ENCODE measurements around the gene MEX3A. TPM values are rescaled to one million over a fixed set of nuclear protein-coding genes. Genes with fewer than 3 reads are reported as not detected.
A peak's percentile ranks its signal among the peaks of the same experiment; 100 is the strongest.
"Not testable (repeated sequence)": the region's sequence is repeated elsewhere in the genome, so short reads cannot be mapped to it uniquely, and the experiment has no call there.

MEX3A gene
- total RNA-seq, 2 donors from 2014 or later, result 0.06 to 0.07 TPM

DNA sequence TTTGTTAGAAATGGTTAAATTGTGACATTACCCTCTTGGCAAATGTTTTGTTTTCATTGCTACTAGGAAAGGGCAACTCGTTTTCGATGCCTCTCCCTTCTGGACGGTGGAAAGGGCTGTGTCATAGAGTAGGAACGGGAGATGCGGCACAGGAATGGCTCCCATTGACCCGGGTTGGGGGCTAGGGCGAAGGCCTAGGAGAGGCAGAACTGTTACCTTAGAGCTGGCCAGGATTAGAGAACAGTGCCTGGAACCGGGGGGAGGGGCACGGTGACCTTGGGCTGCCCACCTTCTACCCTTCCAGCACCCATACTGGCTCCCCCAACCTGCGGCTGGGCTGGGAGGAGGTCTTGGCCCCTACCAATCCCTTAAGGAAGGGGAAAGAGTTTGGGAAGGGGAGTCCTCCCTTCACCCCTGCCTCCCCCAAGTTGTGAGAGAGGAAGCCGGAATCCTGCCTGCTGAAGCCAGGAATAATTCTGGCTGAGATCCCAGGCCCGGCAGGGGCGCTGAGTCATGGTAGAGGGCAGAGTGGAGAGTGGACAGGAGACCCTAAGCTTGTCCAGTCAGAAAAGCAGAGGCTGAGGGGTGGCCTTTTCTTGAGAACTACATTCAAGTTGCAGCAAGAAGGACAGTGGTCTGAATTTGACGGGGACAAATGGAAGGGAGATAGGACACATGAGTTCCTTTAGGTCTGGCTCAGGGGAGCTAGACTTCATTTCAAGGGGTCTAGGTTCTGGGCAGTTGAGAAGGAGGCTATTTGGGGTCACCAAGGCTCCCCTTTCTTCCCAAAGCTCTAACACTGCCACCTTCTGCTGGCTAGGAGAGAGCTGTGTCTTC, 40.5 kb upstream of the MEX3A start:
- Mint-ChIP-seq H3K4me1 (ENCODE audit: low read depth in 2 of 2) (peaks cover 35 to 40% of the 10 kb centered on the region in 2 donors), H3K27ac (peak overlapping the region in 1 of 2 donors; percentile 0), H3K36me3 (no peaks in the 10 kb centered on the region), H3K9me3 (no peaks in the 10 kb centered on the region), H3K27me3 (peaks cover 0 to 3% of the 10 kb centered on the region in 2 donors), H3K4me3 (no peak overlapping the region)
- ATAC-seq (no peak), DNase-seq (ENCODE audit: low spot score) (no peak)

DNA sequence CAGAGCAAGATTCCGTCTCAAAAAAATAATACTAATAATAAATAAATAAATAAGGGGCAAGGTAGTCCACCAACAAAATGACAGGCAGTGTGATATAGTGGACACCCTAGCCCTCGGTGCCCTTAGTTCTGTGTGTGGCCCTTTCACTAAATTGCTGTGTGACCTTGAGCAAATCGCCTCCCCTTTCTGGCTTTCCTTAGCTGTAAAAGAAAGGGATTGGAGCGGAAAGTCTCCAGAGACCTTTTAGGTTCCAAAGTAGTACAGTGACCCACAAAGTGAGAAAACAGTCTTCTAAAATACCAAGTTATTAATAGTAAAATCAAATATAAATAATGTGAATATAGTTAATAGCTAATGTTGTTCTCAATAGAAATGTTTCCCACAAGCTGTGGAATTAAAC, 39.8 kb upstream of the MEX3A start:
- no peak overlapping the region for H3K4me3 Mint-ChIP-seq
- no peaks in the 10 kb centered on the region for H3K36me3 Mint-ChIP-seq
- peaks cover 29 to 35% of the 10 kb centered on the region in 2 donors for H3K4me1 Mint-ChIP-seq (ENCODE audit: low read depth in 2 of 2)
- no peak overlapping the region for H3K27ac Mint-ChIP-seq
- H3K9me3 Mint-ChIP-seq, result no peaks in the 10 kb centered on the region
- no peak for DNase-seq (ENCODE audit: low spot score)
- H3K27me3 Mint-ChIP-seq, result peaks cover 0 to 3% of the 10 kb centered on the region in 2 donors
- ATAC-seq, result no peak

DNA sequence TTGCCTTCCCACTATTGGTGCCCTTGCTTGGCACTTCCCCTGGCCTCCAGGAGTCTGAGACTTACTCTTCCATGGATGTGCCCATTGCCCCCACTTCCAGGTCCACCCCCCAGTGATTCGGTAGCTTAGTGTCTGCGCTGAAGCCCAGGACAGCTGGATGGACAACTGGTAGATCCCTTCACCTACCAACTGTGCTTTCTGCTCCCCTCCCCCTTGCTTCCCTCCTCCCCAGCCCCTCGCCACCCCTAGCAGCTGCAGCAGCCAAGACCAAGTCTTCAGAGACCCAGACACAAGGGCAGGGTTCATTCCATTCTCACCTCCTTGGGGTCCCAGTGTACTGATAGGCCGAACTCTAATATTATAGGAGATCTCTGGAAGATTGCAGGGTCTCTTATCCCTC, 39.2 kb upstream of the MEX3A start:
- Mint-ChIP-seq H3K27me3 (peaks cover 3 to 5% of the 10 kb centered on the region in 2 donors), H3K9me3 (no peaks in the 10 kb centered on the region), H3K27ac (no peak overlapping the region), H3K4me1 (ENCODE audit: low read depth in 2 of 2) (peaks cover 27 to 32% of the 10 kb centered on the region in 2 donors), H3K36me3 (no peaks in the 10 kb centered on the region), H3K4me3 (no peak overlapping the region)
- DNase-seq (ENCODE audit: low spot score) (no peak), ATAC-seq (no peak)

DNA sequence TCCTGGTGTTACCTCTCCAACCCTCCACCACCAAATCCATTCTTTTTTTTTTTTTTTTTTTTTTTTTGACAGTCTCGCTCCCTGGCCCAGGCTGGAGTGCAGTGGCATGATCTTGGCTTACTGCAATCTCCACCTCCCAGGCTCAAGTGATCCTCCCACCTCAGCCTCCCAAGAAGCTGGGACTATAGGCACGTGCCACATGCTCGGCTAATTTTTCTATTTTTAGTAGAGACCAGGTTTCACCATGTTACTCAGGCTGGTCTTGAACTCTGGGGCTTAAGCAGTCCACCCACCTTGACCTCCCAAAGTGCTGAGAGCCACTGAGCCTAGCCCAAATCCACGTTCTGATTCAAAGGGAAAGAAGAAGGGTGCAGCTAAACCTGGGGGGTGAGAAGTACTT, 38.7 kb upstream of the MEX3A start:
- not testable (repeated sequence) for H3K4me3 Mint-ChIP-seq; H3K27ac Mint-ChIP-seq; H3K27me3 Mint-ChIP-seq; DNase-seq (ENCODE audit: low spot score); H3K9me3 Mint-ChIP-seq; ATAC-seq; H3K36me3 Mint-ChIP-seq
- peaks cover 27 to 32% of the 10 kb centered on the region in 2 donors for H3K4me1 Mint-ChIP-seq (ENCODE audit: low read depth in 2 of 2)

DNA sequence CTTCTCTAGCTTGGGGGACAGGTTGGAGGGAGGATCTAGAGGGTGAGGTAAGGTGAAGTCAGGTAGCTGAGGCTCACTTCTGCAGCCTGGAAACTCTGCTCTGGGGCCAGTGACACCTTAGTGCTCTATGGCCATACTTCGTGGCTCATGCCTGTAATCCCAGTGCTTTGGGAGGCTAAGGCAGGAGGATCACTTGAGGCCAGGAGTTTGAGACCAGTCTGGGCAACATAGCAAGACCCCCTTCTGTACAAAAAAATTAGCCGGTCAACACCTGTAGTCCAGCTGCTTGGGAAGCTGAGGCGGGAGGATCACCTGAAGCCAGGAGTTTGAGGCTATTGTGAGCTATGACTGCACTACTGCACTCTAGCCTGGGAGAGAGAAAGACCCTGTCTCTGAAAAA, 38.1 kb upstream of the MEX3A start:
- Mint-ChIP-seq H3K4me3 (no peak overlapping the region), H3K27ac (no peak overlapping the region), H3K27me3 (peaks cover 9 to 10% of the 10 kb centered on the region in 2 donors), H3K36me3 (no peaks in the 10 kb centered on the region), H3K4me1 (ENCODE audit: low read depth in 2 of 2) (peaks cover 29 to 36% of the 10 kb centered on the region in 2 donors), H3K9me3 (no peaks in the 10 kb centered on the region)
- no peak for DNase-seq (ENCODE audit: low spot score)
- ATAC-seq, result no peak

DNA sequence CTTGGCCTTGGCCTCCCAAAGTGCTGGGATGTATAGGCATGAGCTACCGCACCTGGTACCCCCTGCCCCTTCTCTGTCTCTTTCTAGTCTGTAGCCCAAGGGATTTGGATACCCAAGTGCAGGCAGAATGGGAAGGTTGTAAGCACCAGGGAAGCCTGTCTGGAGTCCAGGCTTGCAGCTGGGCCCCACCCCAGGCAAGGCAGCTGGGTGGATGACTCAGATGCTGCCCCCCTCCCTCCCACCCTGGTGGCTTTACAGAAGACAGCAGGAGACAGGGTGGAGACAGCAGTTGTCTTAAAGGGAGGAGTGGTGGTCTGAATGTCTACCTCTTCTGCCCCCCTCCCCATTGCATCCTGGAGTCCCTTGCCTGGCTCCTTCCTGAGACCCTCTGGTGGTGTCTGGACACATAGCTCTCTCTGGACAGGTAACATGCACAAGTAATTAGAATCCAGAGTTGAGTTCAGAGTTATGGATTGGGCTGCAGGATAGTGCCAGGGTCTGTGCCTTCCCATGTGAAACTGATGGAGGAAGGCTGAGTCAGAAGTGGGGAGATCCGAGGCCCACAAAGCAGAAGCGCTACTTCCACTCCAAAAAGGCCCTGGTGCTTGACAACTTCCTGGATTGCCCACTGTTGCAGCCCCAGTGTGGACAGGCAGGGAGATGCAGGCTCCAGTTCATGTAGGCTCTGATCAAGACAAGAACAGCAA, 37.4 kb upstream of the MEX3A start:
- H3K4me3 Mint-ChIP-seq, result no peak overlapping the region
- H3K9me3 Mint-ChIP-seq, result no peaks in the 10 kb centered on the region
- no peaks in the 10 kb centered on the region for H3K36me3 Mint-ChIP-seq
- H3K27me3 Mint-ChIP-seq, result peaks cover 13 to 15% of the 10 kb centered on the region in 2 donors
- ATAC-seq (no peak), DNase-seq (ENCODE audit: low spot score) (no peak)
- H3K27ac Mint-ChIP-seq, result no peak overlapping the region
- H3K4me1 Mint-ChIP-seq (ENCODE audit: low read depth in 2 of 2), result peaks cover 29 to 35% of the 10 kb centered on the region in 2 donors

DNA sequence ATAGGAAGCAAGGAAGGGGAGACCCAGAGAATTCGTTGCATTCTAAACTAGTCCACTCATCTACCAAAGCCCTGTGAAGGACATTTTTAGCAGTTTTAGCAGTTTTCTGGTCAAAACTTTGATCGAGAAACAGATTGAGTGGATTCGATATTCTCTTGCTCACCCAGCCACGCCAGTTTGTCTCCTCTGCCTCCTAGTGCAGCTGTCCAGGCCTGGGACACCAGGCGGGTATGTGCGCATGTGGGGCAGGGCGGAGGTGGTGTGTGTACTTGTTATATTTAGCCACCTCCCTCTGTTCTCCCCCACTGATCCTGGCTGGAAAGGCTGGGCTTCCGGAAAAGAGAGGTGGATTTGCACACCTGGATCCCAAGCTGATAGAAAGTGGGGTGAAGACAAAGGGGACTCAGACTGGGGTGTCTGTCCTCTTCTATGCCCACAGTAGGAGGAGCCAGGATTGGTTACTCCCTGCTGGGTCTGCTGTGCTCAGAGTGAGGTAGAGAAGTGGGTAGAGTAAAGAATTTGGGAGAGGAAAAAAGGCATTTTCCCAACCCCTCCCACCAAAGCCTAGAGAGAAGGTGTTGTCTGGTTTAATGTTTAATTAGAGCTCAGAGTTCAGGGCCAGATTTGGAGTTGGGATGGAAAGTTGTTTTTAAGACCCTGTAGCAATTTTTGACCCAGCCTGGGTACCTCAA, 36.1 kb upstream of the MEX3A start:
- DNase-seq (ENCODE audit: low spot score) (no peak), ATAC-seq (no peak)
- Mint-ChIP-seq H3K9me3 (no peaks in the 10 kb centered on the region), H3K27ac (no peak overlapping the region), H3K36me3 (no peaks in the 10 kb centered on the region), H3K4me1 (ENCODE audit: low read depth in 2 of 2) (peaks cover 28 to 42% of the 10 kb centered on the region in 2 donors), H3K27me3 (peaks cover 17 to 22% of the 10 kb centered on the region in 2 donors), H3K4me3 (no peak overlapping the region)

DNA sequence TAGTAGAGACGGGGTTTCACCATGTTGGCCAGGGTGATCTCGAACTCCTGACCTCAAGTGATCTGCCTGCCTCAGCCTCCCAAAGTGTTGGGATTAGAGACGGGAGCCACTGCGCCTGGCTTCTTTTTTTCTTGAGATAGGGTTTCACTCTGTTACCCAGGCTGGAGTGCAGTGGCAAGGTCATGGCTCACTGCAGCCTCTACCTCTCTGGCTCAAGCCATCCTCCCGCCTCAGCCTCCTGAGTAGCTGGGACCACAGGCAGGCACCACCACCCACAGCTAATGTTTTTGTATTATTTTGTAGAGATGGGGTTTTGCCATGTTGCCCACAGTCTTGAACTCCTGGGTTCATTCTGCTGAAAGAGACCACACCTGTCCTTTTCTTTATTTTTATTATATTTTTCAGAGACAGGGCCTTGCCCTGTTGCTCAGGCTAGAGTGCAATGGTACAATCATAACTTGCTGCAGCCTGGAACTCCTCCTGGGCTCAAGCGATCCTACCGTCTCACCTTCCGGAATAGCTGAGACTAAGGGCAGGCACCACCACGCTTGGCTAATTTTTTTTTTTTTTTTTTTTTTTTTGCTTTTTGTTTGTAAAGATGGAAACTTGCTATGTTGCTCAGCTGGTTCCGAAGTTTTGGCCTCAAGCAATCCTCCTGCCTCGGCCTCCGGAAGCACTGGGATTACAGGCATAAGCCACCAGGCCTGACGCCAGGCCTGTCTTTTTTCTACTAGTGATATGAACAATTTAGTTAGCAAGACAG, 35.3 kb upstream of the MEX3A start:
- Mint-ChIP-seq H3K27ac (no peak overlapping the region), H3K36me3 (no peaks in the 10 kb centered on the region), H3K27me3 (peaks cover 17 to 29% of the 10 kb centered on the region in 2 donors), H3K4me3 (no peak overlapping the region), H3K4me1 (ENCODE audit: low read depth in 2 of 2) (peaks cover 28 to 42% of the 10 kb centered on the region in 2 donors), H3K9me3 (no peaks in the 10 kb centered on the region)
- no peak for DNase-seq (ENCODE audit: low spot score)
- no peak for ATAC-seq

DNA sequence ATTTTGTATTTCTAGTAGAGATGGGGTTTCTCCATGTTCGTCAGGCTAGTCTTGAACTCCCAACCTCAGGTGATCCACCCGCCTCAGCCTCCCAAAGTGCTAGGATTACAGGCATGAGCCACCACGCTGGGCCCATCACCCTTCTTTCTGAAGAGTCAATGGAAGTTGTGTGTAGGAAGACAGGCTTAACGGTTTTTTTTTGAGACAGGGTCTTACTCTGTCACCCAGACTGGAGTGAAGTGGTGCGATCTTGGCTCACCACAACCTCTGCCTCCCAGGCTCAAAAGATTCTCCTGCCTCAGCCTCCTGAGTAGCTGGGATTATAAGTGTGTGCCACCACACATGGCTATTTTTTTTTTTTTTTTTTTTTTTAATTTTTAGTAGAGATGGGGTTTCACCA, 34.5 kb upstream of the MEX3A start:
- Mint-ChIP-seq H3K27ac (peak overlapping the region in 1 of 2 donors; percentile 26), H3K4me1 (ENCODE audit: low read depth in 2 of 2) (peaks cover 28 to 40% of the 10 kb centered on the region in 2 donors), H3K27me3 (peaks cover 15 to 29% of the 10 kb centered on the region in 2 donors), H3K4me3 (peak overlapping the region; percentile 83)
- H3K9me3 Mint-ChIP-seq; H3K36me3 Mint-ChIP-seq; ATAC-seq; DNase-seq (ENCODE audit: low spot score): not testable (repeated sequence)

DNA sequence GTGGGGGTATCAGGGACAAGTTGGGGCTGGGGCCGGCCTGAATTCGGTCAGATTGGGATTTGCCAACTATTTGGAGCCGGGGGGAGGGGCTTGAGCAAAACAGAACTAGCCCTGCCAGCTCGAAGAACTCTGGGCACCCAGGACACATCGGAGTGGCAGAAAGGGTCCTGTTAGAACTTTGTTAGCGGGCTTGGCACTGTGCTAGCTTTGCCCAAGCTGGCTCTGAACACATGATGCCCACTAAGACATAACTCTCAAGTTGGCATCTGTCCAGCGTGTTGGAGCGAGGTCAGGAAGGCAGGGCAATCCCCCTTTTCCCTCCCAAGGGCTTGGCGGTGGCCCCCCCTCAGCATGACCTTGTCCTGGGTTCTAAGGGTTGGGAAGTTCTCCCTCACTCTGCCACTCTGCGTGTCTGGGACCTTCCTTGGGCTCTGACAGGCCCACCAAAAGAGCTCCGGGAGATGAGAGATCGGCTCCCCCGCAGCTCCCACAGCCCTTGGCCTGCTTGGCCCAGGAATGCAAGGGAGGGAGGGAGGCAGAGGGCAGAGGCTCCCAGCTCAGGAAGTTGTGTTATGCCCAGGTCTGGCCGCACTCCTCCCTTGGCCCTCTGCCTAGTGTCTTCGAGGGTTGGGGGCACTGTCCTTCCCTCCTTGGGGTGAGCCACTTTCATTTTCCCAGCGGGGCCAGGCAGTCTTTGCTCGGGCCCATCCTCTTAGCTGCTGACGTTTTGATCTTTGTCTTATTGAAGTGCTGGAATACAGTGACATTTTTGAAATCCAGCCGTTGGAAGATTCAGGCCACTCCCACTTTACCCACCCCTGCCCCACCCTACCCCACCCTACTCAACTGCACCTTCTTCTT, 33.5 kb upstream of the MEX3A start:
- Mint-ChIP-seq H3K27me3 (peaks cover 18 to 29% of the 10 kb centered on the region in 2 donors), H3K27ac (peak overlapping the region in 1 of 2 donors; percentile 74), H3K4me1 (ENCODE audit: low read depth in 2 of 2) (peaks cover 28 to 43% of the 10 kb centered on the region in 2 donors), H3K9me3 (no peaks in the 10 kb centered on the region), H3K4me3 (peak overlapping the region; percentile 83), H3K36me3 (no peaks in the 10 kb centered on the region)
- no peak for DNase-seq (ENCODE audit: low spot score)
- no peak for ATAC-seq

DNA sequence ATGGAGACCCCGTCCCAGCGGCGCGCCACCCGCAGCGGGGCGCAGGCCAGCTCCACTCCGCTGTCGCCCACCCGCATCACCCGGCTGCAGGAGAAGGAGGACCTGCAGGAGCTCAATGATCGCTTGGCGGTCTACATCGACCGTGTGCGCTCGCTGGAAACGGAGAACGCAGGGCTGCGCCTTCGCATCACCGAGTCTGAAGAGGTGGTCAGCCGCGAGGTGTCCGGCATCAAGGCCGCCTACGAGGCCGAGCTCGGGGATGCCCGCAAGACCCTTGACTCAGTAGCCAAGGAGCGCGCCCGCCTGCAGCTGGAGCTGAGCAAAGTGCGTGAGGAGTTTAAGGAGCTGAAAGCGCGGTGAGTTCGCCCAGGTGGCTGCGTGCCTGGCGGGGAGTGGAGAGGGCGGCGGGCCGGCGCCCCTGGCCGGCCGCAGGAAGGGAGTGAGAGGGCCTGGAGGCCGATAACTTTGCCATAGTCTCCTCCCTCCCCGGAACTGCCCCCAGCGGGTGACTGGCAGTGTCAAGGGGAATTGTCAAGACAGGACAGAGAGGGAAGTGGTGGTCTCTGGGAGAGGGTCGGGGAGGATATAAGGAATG, 32.8 kb upstream of the MEX3A start:
- Mint-ChIP-seq H3K9me3 (no peaks in the 10 kb centered on the region), H3K36me3 (no peaks in the 10 kb centered on the region), H3K27ac (peak overlapping the region in 1 of 2 donors; percentile 74), H3K4me1 (ENCODE audit: low read depth in 2 of 2) (peaks cover 28 to 42% of the 10 kb centered on the region in 2 donors), H3K4me3 (peak overlapping the region; percentile 83), H3K27me3 (peaks cover 18 to 29% of the 10 kb centered on the region in 2 donors)
- ATAC-seq (peak in 1 of 2 donors; percentile 7), DNase-seq (ENCODE audit: low spot score) (no peak)

All from natural killer cell treated with Interleukin-12 subunit alpha and Interleukin-12 subunit beta and Interleukin-15 and Interleukin-18, amount 100 ng/mL, for 72 hours (primary cell).